ENCODE measurements around the gene CFAP54. TPM values are rescaled to one million over a fixed set of nuclear protein-coding genes. Genes with fewer than 3 reads are reported as not detected.
"Not testable (repeated sequence)": the region's sequence is repeated elsewhere in the genome, so short reads cannot be mapped to it uniquely, and the experiment has no call there.

CFAP54 gene
- total and polyA plus RNA-seq, 2 of the 4 experiments (the other 2 are of a cell fraction), result 0.18 to 0.41 TPM

- H3K18ac ChIP-seq (ENCODE audit: low read depth, low read length); H3K23ac ChIP-seq (ENCODE audit: low read depth, low read length); H3K9me1 ChIP-seq (ENCODE audit: insufficient read depth, low read length); H2BK15ac ChIP-seq (ENCODE audit: low read depth, low read length); intact Hi-C loops (cut with micrococcal nuclease); H3K56ac ChIP-seq (ENCODE audit: extremely low read depth, insufficient read depth, low read length); H3K4me1 ChIP-seq (ENCODE audit: control insufficient read depth, insufficient read depth, low read length); H2AFZ ChIP-seq (replicated peaks; ENCODE audit: low read length, poor library complexity); H4K5ac ChIP-seq (ENCODE audit: low read depth, low read length); POLR2A ChIA-PET (ENCODE audit: unreplicated experiment); H3K9me3 ChIP-seq (ENCODE audit: control insufficient read depth, insufficient read depth, low read length); in situ Hi-C loops (cut with MboI; ENCODE audit: low sequenced_read_pairs); H4K8ac ChIP-seq (ENCODE audit: low read depth in 2 of 2, low read length in 2 of 2); H3K36me3 ChIP-seq (ENCODE audit: control insufficient read depth, insufficient read depth, low read length); H2AK5ac ChIP-seq (ENCODE audit: low read depth, low read length); H2AK9ac ChIP-seq (replicated peaks; ENCODE audit: low read depth, low read length, poor library complexity); H2BK20ac ChIP-seq (ENCODE audit: low read depth, low read length); H3K79me1 ChIP-seq (ENCODE audit: low read depth in 1 of 2, low read length in 2 of 2); H4K20me1 ChIP-seq (ENCODE audit: insufficient read depth, low read length); H3K4ac ChIP-seq (ENCODE audit: low read depth, low read length); H2BK5ac ChIP-seq (ENCODE audit: low read depth, low read length, poor library complexity, severe bottlenecking); H3K27ac ChIP-seq (ENCODE audit: insufficient read depth, low read length); ATAC-seq (ENCODE audit: low read depth); H3K9ac ChIP-seq (ENCODE audit: low read depth, low read length); H3K4me3 ChIP-seq (ENCODE audit: insufficient read depth, low read depth, low read length); DNase-seq; H3K4me2 ChIP-seq (ENCODE audit: low read depth, low read length); dilution Hi-C loops (cut with HindIII; ENCODE audit: low sequenced_read_pairs, unreplicated experiment); BruUV-seq (replicated peaks); H3K14ac ChIP-seq (replicated peaks; ENCODE audit: low read depth, low read length); H3K27me3 ChIP-seq (ENCODE audit: control insufficient read depth, insufficient read depth, low read length); H2BK120ac ChIP-seq (ENCODE audit: low read depth, low read length); CTCF ChIA-PET; H4K91ac ChIP-seq (ENCODE audit: insufficient read depth, low read depth, low read length): not testable (repeated sequence)
- WGBS, 2 experiments (ENCODE audit: extremely low coverage in 2 of 2, insufficient read length in 1 of 2), result no CpG with 5 or more reads among the region's 3 CpGs
These were observed 186.1 kb downstream of the CFAP54 start for GRCh38 chr12:96675519-96675918.

Data from IMR-90 (cell line).